GM20431 (cell line): ENCODE measurements around the gene MBP.

ENCODE experiments used
- in situ Hi-C: fragments of 300-500 bp; cut with MseI, MboI; formaldehyde crosslinking; loops from one replicate; pipeline ENCODE4 v1.15.0; 2020; ENCODE audit warnings: low sequenced_read_pairs; ENCODE audit not compliant: unreplicated experiment

Gene MBP

GRCh38 chr18:77135339-77136075 lies 2.9 kb upstream of the MBP start:
- in situ Hi-C loops, result no loop called here

DNA sequence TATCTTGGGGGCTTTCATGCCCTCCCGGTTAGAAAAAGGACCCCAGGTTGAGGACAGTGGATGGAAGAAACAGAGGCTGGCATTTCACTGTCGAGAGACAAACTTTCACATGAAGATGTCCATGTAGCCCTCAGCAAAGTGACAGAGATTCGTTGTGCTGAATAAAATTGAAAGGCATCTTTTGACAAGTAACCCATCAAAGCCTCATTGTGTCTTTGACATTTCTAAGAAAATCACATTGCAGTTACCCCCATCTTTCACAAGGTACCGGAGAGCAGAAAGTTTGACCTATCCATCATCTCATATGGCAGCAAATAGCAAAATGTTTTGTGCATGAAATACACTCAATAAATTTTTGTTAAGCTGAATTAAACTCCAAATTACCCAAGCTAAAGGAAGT lies 2.0 kb upstream of the MBP start:
- in situ Hi-C loops, result no loop called here

DNA sequence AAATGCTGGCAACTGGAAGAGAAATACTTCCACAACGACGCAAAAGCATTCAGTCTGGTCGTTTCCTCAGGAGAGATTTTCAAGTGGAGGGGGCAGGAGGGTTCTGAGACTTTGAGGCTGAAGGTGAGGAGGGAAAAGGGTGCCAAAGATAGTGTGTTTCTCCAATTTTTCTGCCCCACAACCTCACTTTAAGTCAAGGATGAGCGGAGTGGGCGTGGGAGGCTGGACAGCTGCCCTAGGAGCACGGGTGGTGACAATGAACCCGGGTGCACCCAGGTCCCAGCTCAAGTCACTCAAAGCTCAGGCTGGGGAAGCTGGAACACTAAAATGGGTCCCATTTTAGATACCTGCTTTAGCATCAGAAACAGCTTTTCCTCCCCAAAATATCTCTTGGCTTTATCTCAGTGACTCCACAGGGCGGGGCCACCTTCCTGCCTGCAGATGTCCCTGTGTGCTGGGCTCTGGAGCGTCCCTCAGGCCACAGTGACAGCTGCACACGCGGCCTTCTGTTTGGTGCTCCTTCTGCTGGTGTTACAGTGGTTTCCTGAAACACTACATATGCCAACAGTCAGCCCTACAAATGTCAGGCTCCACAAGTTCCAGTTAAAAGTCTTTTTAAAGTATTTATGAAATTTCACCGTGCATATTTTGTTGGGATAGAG lies 1.4 kb upstream of the MBP start:
- in situ Hi-C loops, result no loop called here

DNA sequence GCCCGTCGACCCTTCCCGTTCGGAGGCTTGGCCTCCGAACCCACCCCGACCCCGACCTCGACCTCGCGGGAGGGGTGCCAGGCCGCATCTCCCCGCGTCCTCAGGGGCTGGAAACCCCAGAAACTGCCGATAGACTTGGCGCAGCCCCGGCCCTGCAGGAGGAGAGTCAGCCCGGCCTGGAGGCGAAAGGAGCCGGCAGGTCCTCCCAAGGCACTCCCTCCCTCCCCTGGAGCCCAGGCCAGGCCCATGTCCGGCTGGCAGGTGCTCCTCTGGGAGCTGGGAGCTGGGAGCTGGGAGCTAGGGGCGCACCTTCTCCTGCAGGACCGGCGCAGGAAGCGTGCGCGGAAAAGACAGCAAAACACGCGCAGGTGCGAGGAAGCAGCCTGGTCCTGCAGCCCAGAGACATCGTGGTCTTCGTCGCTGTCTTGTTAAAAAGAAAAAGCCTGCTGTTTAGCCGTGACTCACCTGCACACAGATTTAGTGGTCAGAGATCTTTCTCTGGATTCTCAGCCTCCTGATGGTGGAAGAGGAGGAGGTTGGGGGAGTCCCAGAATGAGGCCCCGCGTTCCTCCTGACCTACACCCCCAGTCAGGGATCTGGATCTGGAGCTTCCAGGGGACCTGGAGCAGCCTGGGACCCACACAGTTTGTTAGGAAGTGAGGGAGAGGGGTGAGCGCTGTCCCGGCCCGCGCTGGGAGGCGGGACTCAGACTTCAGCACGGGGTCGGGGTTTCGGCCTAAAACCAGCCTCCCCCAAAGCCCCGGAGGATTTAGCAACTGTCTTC lies 660 bp upstream of the MBP start:
- in situ Hi-C loops, result no loop called here

GRCh38 chr18:77131652-77132368 lies 773 bp downstream of the MBP start:
- in situ Hi-C loops, result no loop called here

DNA sequence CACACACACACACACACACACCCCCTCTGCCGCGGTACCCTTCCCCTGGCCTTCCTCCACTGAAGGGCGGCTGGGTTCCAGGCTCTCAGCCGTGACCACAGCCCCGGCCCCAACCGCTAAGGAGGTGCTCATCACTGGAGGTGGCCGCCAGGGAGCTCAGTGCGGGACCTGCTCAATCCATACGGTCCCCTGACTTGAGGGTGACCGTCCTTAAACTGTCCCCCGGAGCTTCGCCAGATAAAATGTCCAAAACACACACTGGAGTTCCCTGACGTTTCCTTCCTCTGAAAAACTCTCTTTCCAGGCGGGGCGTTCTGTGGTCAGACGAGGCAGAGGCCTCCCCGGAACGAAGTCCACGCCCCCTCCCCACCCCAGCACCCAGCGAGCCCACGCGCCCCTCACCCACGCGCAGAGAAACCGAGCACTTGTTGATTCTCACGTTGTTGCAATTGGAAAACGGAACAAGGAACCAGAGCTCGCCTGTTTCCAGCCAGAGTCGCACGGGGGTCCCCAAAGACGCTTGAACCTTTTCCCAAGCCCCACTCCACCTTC lies 1.4 kb downstream of the MBP start:
- in situ Hi-C loops, result no loop called here

DNA sequence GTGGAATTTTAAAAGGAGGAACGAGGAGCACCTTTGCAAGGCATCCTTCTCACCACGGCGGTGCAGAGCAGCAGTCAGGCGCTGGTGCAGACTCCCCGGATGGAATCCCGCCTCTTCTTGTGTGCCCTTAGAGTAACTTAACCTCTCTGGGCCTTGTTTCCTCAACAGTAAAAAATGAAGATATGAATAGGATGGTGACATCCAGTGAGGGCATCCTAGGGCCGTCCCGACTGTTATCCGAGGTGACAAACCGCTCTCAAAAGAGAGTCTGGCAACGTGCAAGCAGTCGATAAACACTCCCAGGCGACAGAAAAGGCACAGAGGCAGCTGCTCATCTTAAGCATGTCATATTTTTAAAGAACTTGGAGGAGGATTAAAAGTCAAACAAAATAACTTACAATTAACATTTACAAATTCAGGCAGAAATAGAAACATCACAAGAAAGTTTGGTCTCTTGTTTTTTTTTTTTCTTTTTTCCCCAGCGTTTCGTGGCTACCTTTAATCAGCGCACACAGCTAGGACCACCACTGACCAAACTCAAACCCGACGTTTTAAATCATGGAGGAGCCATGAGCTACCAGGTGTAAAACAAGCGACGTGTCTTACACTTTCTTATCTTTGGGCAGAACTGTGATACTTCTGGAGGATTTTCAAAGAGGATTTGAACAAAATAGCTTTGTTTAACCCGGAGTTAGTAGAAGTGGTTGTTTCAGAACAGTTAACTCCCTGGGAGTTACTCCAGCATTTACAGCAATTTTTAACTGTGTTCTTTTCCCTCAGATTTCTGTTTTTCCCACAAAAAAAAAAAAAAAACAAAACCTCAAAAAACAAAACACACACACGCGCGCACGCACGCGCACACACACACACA lies 2.1 kb downstream of the MBP start:
- in situ Hi-C loops, result no loop called here

DNA sequence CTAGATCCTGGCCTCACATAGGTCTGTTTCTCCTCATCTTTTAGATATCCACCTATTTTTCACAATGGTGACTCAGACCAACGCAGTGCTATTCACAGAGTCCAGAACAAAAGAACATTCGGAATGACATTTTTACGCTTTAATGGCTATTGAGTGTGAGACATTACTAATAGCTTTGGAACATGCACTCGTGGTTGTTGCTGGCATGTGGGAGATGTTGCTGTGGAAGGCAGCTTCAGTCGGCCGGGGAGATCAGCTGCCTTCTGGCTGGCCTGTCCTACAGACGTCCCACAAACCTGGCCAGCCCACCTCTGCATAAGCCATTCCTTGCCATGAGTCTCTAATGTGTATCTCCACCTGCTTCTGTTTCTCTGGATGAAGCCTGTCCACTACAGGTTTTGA lies 3.4 kb downstream of the MBP start:
- in situ Hi-C loops, result no loop called here

DNA sequence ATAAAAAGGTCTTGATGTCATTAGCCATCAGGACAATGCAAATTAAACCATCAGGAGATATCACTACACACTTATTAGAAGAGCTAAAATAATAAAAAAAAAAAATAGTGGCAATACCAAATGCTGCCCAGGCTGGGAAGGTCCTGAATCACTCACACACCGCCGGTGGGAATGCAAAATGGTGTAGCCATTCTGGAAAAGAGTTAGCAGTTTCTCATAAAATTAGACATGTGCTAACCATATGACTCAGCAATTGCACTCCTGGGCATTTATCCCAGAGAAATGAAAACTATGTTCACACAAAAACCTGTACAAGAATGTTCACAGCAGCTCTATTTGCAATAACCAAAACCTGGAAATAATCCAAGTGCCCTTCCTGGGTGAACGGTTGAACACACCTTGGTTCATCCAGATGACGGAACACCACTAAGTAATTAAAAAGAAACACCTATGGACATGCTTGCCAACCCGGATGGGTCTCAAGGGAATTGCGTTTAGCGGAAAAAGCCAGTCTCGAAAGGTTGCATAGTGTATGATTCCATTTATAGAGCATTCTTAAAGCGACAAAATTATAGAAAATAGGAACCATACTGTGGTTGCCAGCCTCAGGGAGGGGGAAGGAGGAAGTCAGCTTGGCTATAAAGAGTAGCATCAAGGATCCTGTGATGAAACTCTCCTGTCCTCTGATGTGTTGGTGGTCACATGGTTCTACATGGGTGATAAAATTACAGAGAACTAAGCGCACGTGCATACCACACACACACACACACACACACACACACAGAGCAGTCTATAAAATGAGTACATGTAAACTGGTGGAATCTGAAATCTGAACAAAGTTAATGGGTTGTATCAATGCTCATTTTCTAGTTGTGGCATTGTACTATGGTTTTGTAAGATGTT lies 4.6 kb downstream of the MBP start:
- in situ Hi-C loops, result no loop called here

- in situ Hi-C loops, result no loop called here
Observed at GRCh38 chr18:77124452-77124922, 8.1 kb downstream of the MBP start.

- in situ Hi-C loops, result no loop called here
Observed at GRCh38 chr18:77123320-77124231, 9.0 kb downstream of the MBP start.

DNA sequence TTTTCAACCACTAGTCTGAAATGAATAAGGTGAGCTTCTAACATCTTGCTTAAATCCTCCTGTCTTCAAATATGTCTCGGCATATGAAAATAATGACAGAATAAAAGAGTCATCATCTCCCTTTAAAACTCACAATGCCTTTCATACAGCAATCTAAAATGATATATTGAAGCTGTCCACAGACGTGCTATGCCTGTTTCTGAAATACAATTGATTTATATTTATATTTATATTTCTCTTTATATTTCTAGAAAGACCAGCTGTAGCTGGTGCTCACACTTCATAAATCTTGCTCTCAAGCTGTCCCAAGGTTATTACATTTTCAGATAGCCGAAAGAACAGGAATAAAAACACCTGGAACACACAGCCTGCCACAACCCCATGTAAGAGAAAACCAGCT lies 11.1 kb downstream of the MBP start:
- in situ Hi-C loops, result no loop called here

GRCh38 chr18:77119851-77120491 lies 12.6 kb downstream of the MBP start:
- in situ Hi-C loops, result no loop called here

- in situ Hi-C loops, result no loop called here
Observed at GRCh38 chr18:77119101-77119850, 13.3 kb downstream of the MBP start.

GRCh38 chr18:77118256-77119090 lies 14.1 kb downstream of the MBP start:
- in situ Hi-C loops, result no loop called here
